NCI-H1105 (cell line): Measurements from ENCODE around the gene RNF146.
"Not testable (repeated sequence)": the region's sequence is repeated elsewhere in the genome, so short reads cannot be mapped to it uniquely, and the experiment has no call there.

Experiments
- DNase-seq: peaks from one replicate; lab custom pipeline; 2025; lab: John Stamatoyannopoulos, UW

The RNF146 gene

DNA sequence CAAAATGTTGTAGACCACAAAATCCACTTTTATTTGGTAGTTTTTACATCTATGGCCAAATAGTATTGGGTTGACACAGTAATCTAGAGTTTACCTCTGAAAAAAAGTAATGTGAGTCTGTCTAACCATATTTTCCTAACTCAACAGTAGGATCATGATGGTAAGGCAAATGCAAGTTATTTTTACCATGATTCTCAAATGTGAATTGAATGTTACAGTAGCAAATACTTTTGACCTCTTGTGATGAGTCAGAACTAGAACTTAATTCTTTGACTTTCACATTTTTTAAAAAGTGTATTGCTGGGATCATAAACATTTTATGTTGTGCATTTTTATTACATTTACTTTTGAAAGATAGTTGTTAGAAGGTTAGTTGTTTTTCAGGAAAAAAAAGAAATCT is 22.0 kb downstream of the RNF146 start:
- DNase-seq, result no peak

DNA sequence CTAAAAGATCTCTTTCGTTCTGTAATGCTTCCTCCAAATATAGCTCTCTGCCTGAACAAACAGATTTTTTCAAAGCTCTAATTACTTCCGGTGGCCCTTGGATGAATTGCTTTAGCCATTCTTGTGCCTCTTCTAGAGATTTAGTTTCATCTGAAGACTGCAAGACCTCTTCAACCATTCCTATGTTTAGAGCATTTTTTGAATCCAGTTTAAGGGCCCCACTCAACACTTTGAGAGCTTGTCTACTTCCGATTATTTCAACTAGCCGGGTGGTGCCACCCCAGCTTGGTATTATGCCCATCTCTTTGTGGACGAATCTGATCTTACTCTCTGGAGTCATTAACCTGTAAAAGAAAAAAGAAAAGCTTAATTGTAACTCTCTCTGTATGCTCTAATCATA is 23.3 kb downstream of the RNF146 start:
- DNase-seq, result no peak

DNA sequence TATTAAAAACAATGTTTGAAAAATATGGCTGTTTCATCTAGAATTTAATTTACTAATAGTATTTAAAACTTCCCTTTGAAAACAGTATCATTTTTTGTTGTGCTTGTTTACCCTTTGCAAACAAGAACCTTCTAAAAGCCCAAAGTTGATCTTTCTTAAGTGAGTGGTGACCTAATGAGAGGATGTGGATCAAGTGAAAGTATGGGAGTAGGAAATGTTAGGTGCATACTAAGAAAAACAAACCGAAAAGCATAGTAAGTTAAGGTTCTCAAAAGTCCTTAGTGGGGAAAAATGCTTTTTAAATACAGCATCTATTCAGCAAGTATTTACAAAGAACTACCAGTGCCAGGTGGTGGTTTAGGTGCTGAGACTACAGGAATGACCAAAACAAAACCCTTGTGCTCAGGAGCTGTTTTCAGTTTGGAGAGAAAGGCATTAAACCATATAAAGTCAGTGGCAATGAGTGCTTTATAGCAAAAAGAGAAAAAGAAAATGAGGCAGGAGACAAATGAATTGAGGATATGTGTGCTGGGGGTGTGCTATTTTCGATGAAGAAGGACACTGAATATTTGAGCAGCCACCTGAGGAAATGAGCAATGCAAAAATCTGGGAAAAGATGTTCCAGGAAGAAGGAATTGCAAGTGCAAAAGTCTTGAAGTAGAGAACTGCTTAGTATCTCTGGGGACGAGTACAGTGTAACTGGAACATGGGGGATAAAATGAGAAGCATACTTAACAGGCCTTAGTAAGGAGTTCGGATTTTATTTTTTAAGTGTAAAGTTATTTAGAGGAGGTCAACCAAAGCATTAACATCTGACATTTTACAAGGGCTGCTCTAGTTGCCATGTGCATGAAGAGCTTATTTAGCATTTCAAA is 24.0 kb downstream of the RNF146 start:
- DNase-seq, result no peak

GRCh38 chr6:127291495-127291894 is 24.8 kb downstream of the RNF146 start:
- DNase-seq, result no peak

GRCh38 chr6:127297502-127298070 is 30.9 kb downstream of the RNF146 start:
- no peak for DNase-seq

DNA sequence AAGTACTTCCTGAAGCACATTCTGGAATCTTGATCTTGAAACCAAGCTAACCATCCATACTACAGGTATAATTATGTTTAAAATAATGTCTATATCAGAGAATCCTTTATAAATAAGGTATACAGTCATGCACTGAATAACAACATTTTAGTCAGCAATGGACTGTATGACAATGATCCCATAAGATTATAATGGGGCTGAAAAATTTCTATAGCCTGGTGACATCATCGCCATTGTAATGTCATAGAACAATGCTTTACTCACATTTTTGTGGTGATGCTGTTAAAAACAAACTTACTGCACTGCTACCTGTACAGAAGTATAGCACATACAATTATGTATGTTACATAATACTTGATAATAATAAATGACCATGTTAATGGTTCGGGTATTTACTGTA is 31.8 kb downstream of the RNF146 start:
- no peak for DNase-seq

GRCh38 chr6:127299522-127300240 is 33.0 kb downstream of the RNF146 start:
- DNase-seq, result no peak

DNA sequence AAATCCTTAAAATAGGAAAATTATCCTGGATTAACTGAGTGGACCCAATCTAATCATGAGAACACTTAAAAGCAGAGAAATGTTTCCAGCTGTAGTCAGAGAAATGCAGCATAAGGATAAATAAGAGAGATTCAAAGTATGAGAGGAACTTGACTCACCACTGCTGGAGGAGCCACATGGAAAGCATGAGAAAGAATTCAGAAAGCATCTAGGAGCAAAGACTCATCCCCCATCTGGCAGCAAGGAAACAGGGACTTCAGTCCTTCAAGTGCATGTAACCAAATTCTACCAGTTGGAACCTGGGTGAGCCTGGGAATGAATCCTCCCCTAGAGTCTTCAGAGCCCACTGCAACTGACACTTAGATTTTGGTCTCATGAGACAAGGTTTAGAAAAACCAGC is 33.7 kb downstream of the RNF146 start:
- no peak for DNase-seq

- DNase-seq, result no peak
Measured at GRCh38 chr6:127301199-127301700, 34.6 kb downstream of the RNF146 start.

DNA sequence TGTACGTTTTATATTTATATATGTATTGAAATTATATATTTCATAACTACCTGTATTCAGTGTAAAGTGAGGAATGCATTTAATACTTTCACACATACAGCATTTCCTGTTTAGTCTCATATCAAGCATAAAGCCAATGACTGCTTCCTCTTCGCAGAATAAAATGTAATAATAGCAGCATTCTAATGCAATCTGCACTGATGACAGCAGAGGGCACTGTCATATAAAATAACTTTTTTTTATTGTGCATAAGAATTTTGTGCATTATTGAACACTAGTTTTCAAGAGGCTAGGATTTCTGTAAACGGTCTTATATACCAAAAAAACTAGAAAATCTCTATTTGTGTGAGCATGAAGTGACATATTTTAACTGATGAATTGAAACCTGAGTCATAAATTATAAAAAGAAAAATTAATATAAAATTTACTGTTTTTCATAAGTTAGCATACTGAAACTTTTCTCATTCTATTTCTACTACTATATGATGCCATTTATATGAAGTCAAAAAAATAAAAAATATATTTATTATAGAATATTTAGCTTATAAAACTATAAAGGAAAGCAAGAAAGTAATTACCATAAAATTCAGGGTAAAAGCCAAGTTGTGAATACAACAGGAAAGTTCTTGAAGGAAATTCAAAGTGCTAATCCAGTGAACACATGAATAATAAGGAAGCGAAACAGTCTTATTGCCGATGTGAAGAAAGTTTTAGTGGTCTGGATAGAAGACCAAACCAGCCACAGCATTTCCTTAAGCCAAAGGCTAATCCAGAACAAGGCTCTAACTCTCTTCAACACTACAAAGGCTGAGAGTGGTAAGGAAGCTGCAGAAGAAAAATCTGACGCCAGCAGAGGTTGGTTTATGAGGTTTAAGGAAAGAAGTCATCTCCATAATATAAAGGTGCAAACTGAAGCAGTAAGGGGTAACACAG is 36.3 kb downstream of the RNF146 start:
- peak; percentile 32 for DNase-seq

- DNase-seq, result no peak
Measured at GRCh38 chr6:127303917-127304316, 37.3 kb downstream of the RNF146 start.

DNA sequence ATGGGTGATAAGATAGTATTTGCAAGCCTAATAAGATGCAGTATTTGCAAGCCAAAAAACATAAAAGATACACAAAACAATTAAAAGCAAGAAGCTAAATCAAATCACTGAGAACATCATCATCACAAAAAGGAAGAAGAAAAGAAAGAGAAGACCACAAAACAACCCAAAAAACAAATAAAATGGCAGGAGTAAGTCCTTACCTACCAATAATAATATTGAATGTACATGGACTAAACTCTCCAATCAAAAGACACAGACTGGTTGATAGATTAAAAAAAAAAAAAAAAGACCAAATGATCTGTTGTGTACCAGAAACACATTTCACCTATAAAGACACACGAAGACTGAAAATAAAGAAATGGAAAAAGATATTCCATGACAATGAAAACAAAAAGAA is 39.1 kb downstream of the RNF146 start:
- DNase-seq, result no peak

- DNase-seq, result no peak
Measured at GRCh38 chr6:127317388-127318128, 50.9 kb downstream of the RNF146 start.

DNA sequence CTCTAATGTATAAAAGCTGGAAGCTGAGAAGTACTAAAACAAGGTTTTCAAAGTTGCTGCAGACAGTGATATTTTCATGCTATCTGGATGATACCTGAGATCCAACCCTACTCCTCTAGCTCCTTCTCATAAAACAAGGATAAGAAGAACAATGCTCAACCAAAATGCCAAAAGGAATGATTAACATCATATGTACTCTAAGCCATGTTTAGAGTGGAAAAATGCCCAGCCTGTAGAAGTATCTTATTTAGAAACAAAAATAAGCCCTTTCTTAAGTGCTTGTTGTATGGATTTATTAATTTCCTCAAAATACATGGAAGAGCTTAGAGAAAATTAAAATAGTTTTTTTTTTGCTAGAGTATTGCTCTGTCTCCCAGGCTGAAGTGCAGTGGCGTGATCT is 53.0 kb downstream of the RNF146 start:
- no peak for DNase-seq

DNA sequence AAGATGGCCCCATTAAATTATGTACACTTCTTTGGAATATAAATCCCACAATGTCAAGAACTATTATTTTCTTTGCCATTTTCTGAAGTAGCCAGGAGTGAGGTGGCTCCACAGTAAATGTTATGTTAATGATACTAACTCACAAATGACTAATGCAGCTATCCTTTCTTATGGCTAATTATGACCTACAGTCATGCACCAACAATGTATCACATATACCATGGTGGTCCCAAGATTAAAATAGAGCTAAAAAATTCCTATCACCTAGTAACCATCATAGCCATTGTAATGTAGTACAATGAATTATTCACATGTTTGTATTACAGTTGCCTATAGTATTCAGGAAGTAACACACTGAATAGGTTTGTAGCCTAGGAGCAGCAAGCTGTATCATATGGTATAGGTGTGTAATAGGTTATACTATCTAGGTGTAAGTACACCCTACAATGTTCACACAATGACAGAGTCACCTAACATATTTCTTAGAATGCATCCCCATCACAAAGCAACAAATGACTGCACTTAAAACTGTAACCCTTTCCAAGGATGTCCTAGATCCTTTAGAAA is 61.5 kb downstream of the RNF146 start:
- DNase-seq, result no peak

- not testable (repeated sequence) for DNase-seq
Measured at GRCh38 chr6:127331256-127331655, 64.6 kb downstream of the RNF146 start.

GRCh38 chr6:127332383-127332961 is 65.8 kb downstream of the RNF146 start:
- no peak for DNase-seq
